NB4 (cell line): ENCODE results near the gene C3orf38.

ENCODE experiments used
- CTCF ChIP-seq: IDR thresholded peaks from one replicate; pipeline ENCODE4 v1.5.1; 2012; ENCODE audit warnings: low read depth, low read length
- MAX ChIP-seq: IDR thresholded peaks from 2 replicates; pipeline ENCODE4 v1.6.1; 2011; ENCODE audit warnings: low read depth, low read length
- POLR2A ChIP-seq: IDR thresholded peaks from 2 replicates; pipeline ENCODE4 v1.6.1; 2011; ENCODE audit warnings: mild to moderate bottlenecking; ENCODE audit not compliant: insufficient read length; ENCODE audit errors: extremely low read depth

DNA sequence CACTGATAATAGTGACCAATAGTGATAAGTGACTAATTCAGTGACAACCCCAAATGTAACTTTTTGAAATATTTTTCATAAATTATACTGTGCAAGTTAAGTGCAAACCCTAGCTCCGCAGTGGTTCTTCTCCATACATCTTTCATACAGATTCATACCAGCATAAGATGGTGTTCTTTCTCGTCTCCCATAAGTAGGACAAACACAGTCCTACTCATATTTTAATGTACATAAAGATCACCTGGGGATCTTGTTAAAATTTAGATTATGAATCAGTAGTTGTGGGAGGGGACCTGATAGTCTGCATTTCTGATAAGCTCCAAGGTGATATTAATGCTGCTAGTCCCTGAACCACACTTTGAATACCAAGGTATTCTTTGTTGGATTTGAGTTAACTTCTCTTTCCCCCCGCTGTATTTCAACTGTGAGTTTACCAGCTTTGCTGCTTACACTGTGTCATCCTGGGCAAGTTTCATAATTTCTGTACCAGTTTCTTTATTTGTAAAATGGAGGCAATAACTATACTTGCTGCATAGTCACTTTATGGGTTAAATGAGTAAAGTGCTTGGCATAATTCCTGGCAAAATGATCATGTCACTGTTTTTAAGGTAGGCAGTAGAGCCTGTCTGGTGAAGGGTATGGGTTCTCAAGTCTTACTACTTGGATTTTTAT is 34.7 kb upstream of the C3orf38 start:
- TF ChIP-seq POLR2A (no peak), CTCF (no peak), MAX (no peak)
